SK-N-SH treated with all-trans-retinoic acid at 6 μM for 48 hours (cell line): ENCODE results near the gene STRA8.

Experiments
- ARNTL ChIP-seq: fragments of 450-650 bp; formaldehyde crosslinking; IDR thresholded peaks from 2 replicates; pipeline ENCODE4 v1.5.0; 2020; ENCODE audit warnings: low read depth, mild to moderate bottlenecking, moderate library complexity, borderline replicate concordance
- TOX ChIP-seq: fragments of 250-450 bp; sonication (Bioruptor Pico); IDR thresholded peaks from 2 replicates; pipeline ENCODE4 v1.8.0; 2021; ENCODE audit warnings: mild to moderate bottlenecking, moderate library complexity, borderline replicate concordance
- ZFP30 ChIP-seq: fragments of 450-650 bp; formaldehyde crosslinking; IDR thresholded peaks from 2 replicates; pipeline ENCODE4 v1.5.0; 2022; ENCODE audit warnings: mild to moderate bottlenecking, moderate library complexity
- TF ChIP-seq, protein P1 (sequence below): fragments of 250-450 bp; sonication (Bioruptor Pico); IDR thresholded peaks from 2 replicates; pipeline ENCODE4 v1.8.0; 2020; ENCODE audit warnings: mild to moderate bottlenecking, moderate library complexity, borderline replicate concordance

- TF ChIP-seq, protein P1, sequence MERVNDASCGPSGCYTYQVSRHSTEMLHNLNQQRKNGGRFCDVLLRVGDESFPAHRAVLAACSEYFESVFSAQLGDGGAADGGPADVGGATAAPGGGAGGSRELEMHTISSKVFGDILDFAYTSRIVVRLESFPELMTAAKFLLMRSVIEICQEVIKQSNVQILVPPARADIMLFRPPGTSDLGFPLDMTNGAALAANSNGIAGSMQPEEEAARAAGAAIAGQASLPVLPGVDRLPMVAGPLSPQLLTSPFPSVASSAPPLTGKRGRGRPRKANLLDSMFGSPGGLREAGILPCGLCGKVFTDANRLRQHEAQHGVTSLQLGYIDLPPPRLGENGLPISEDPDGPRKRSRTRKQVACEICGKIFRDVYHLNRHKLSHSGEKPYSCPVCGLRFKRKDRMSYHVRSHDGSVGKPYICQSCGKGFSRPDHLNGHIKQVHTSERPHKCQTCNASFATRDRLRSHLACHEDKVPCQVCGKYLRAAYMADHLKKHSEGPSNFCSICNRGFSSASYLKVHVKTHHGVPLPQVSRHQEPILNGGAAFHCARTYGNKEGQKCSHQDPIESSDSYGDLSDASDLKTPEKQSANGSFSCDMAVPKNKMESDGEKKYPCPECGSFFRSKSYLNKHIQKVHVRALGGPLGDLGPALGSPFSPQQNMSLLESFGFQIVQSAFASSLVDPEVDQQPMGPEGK (CRISPR knock-in tag): no peak
- TF ChIP-seq ARNTL (CRISPR knock-in tag) (no peak), ZFP30 (no peak), TOX (CRISPR knock-in tag) (no peak)
These were observed 28.8 kb upstream of the STRA8 start for GRCh38 chr7:135204876-135205275.
